Measurements from ENCODE around the gene SLC35F4. TPM values are rescaled to one million over a fixed set of nuclear protein-coding genes. Genes with fewer than 3 reads are reported as not detected.

The SLC35F4 gene
- total and polyA plus RNA-seq, 12 donors = not detected

DNA sequence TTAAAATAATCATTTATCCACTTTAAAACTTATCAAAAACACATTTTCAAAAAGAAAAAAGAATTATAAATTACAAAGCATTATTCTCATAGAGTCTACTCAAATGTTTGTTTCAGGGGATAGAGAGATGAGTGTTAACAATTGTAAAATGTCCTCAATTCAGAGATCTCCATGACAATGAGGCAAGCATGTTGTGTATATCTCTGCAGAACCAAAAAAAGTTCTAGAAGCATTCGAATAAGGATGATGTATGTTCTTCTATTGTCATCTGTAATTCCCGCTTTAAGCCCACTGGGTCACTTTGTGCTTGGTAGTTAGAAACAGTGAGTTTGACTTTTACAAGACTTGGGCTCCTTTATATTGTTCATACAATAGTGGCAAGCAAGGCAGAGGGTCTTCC lies 298.7 kb downstream of the SLC35F4 start:
- no peak overlapping the region for H3K4me3 ChIP-seq
- peaks cover 0 to under 1% (median 0%) of the 10 kb centered on the region in 9 donors for H3K4me1 ChIP-seq
- intact Hi-C loops (cut with DNase I) = no loop called here
- DNase-seq (no peak), ATAC-seq (no peak)
- H3K9me3 ChIP-seq = no peaks in the 10 kb centered on the region
- no peak overlapping the region for H3K27ac ChIP-seq
- H3K27me3 ChIP-seq = no peaks in the 10 kb centered on the region
- WGBS, 2 donors = 81 to 93% methylated on average over 2 of the region's 2 CpGs
- TF ChIP-seq, protein P1, sequence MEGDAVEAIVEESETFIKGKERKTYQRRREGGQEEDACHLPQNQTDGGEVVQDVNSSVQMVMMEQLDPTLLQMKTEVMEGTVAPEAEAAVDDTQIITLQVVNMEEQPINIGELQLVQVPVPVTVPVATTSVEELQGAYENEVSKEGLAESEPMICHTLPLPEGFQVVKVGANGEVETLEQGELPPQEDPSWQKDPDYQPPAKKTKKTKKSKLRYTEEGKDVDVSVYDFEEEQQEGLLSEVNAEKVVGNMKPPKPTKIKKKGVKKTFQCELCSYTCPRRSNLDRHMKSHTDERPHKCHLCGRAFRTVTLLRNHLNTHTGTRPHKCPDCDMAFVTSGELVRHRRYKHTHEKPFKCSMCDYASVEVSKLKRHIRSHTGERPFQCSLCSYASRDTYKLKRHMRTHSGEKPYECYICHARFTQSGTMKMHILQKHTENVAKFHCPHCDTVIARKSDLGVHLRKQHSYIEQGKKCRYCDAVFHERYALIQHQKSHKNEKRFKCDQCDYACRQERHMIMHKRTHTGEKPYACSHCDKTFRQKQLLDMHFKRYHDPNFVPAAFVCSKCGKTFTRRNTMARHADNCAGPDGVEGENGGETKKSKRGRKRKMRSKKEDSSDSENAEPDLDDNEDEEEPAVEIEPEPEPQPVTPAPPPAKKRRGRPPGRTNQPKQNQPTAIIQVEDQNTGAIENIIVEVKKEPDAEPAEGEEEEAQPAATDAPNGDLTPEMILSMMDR (IDR thresholded peaks at IDR 0.05) = no peak
- H3K36me3 ChIP-seq = no peaks in the 10 kb centered on the region

DNA sequence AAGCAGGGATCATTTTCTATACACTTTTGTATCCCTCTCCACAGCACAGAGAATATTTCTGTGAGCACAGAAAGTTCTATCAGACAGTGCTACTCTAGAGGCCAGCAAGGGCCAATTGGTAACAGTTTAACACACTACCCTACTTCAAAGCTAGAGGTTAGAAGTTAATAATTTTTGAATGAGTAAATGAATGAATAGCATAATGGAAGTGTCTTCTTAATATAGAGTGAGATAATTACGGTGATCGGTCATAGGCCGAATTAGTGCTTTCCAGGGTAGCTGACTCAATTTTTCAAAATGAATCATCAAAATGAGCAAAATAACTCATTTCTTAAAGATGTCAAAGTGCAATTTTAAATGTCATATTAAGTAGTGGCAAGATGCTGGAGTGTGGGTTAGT lies 305.2 kb downstream of the SLC35F4 start:
- Histone ChIP-seq H3K9me3 (no peaks in the 10 kb centered on the region), H3K4me3 (no peak overlapping the region), H3K4me1 (peaks cover 0 to 7% (median 0%) of the 10 kb centered on the region in 9 donors), H3K36me3 (no peaks in the 10 kb centered on the region), H3K27ac (no peak overlapping the region), H3K27me3 (no peaks in the 10 kb centered on the region)
- no peak for ATAC-seq
- no peak for DNase-seq
- 94 to 97% methylated on average over 3 of the region's 3 CpGs for WGBS, 2 donors
- intact Hi-C loops (cut with DNase I) = no loop called here
- TF ChIP-seq, protein P1 (IDR thresholded peaks at IDR 0.05) = no peak

DNA sequence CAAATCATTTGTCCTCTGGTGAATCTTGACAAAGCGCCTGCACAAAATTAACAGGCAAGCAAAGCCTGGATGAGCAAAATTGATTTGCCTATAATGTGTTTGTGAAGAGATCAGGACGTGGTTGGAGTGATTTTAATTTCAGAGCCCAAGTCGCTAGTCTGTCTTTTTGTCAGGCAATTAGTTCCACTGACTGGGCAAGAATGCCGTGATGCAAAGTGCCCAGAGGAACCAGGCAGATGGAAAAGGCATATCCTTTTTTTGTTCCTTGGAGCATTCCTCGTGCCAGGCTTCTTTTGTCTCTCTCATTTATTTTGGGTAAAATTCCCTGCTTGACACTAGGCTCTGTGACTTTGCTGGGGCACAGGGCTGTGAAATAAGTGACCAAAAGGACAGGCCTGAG lies 306.3 kb downstream of the SLC35F4 start:
- H3K36me3 ChIP-seq = no peaks in the 10 kb centered on the region
- ATAC-seq = no peak
- intact Hi-C loops (cut with DNase I) = no loop called here
- H3K4me1 ChIP-seq = peaks cover 0 to 7% (median 0%) of the 10 kb centered on the region in 9 donors
- peaks cover 0 to 7% (median 0%) of the 10 kb centered on the region in 11 donors for H3K9me3 ChIP-seq
- H3K4me3 ChIP-seq = no peak overlapping the region
- no peak for DNase-seq
- TF ChIP-seq, protein P1 (IDR thresholded peaks at IDR 0.05) = no peak
- H3K27ac ChIP-seq = no peak overlapping the region
- H3K27me3 ChIP-seq = no peaks in the 10 kb centered on the region
- 78 to 83% methylated on average over 5 of the region's 5 CpGs for WGBS, 2 donors

DNA sequence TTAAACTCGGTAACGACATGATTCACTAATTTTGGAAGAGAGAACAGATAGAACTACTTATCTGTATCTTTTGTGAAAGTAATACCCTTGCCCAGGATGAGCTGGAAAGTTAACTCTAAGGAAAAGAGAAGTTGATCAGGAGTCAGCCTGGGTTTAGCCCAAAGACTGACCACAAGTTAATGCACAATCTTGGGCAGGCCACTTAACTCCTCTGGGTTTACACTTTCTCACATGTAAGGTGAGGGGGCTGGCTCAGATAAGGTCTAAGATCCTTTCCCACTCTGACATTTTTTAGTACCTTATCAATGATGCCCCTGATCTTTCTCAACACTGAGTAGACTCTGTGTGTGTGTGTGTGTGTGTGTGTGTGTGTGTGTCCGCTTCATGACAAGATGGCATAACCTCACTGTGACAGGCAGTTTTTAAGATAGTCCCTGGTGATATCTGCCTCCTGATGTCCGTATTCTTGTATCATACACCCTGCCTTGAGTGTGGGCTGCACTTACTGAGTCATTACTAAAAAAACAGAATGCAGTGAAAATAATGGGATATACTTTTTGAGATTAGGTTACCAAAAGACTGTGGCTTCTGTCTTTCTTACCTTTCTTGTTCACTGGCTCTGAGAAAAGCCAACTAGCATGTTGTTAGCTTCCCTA lies 316.0 kb downstream of the SLC35F4 start:
- no peak for DNase-seq
- Histone ChIP-seq H3K9me3 (peaks cover 0 to 20% (median 10%) of the 10 kb centered on the region in 11 donors), H3K27ac (no peak overlapping the region), H3K4me3 (no peak overlapping the region), H3K27me3 (no peaks in the 10 kb centered on the region), H3K36me3 (no peaks in the 10 kb centered on the region), H3K4me1 (no peaks in the 10 kb centered on the region)
- TF ChIP-seq, protein P1 (IDR thresholded peaks at IDR 0.05) = no peak
- ATAC-seq = no peak
- WGBS, 2 donors = 43 to 57% methylated on average over 4 of the region's 4 CpGs
- intact Hi-C loops (cut with DNase I) = no loop called here

Data from heart right ventricle (tissue), 16 donors.